Activated naive CD4-positive, alpha-beta T cell treated with Interleukin-2 at 50 U/mL for 16 hours (primary cell): ENCODE data around the gene EWSR1.
A peak's percentile ranks its signal among the peaks of the same experiment; 100 is the strongest.

Experiments used
- DNase-seq: peaks from one replicate; pipeline ENCODE4 v3.0.0-alpha.2; 2020

The EWSR1 gene

GRCh38 chr22:29269731-29270474, 1.8 kb downstream of the EWSR1 start:
- no peak for DNase-seq

- DNase-seq, result no peak
Measured at GRCh38 chr22:29270475-29271271, 2.6 kb downstream of the EWSR1 start.

- DNase-seq, result no peak
Measured at GRCh38 chr22:29272624-29273023, 4.6 kb downstream of the EWSR1 start.

GRCh38 chr22:29275167-29275566, 7.1 kb downstream of the EWSR1 start:
- no peak for DNase-seq

- no peak for DNase-seq
Measured at GRCh38 chr22:29275819-29276565, 7.9 kb downstream of the EWSR1 start.

GRCh38 chr22:29277927-29278326, 9.9 kb downstream of the EWSR1 start:
- no peak for DNase-seq

GRCh38 chr22:29284196-29284595, 16.1 kb downstream of the EWSR1 start:
- no peak for DNase-seq

- no peak for DNase-seq
Measured at GRCh38 chr22:29288837-29289236, 20.8 kb downstream of the EWSR1 start.

- DNase-seq, result no peak
Measured at GRCh38 chr22:29290061-29290460, 22.0 kb downstream of the EWSR1 start.

- DNase-seq, result no peak
Measured at GRCh38 chr22:29291215-29291614, 23.1 kb downstream of the EWSR1 start.

GRCh38 chr22:29292379-29292778, 24.3 kb downstream of the EWSR1 start:
- DNase-seq, result no peak

GRCh38 chr22:29298641-29299040, 30.6 kb downstream of the EWSR1 start:
- no peak for DNase-seq

GRCh38 chr22:29299136-29299900, 31.2 kb downstream of the EWSR1 start:
- DNase-seq, result no peak

- no peak for DNase-seq
Measured at GRCh38 chr22:29300467-29300806, 32.4 kb downstream of the EWSR1 start.

- DNase-seq, result no peak
Measured at GRCh38 chr22:29300807-29301601, 32.9 kb downstream of the EWSR1 start.

- DNase-seq, result no peak
Measured at GRCh38 chr22:29301716-29302401, 33.8 kb downstream of the EWSR1 start.

- no peak for DNase-seq
Measured at GRCh38 chr22:29302402-29302680, 34.3 kb downstream of the EWSR1 start.

- no peak for DNase-seq
Measured at GRCh38 chr22:29302681-29303465, 34.8 kb downstream of the EWSR1 start.

GRCh38 chr22:29305836-29306174, 37.7 kb downstream of the EWSR1 start:
- DNase-seq, result no peak

GRCh38 chr22:29306175-29306834, 38.2 kb downstream of the EWSR1 start, which contains the start of gene GAS2L1:
Gene GAS2L1, plus strand, starts transcription at chr22:29306650. Its CDS starts 1,456 bp downstream, at chr22:29308106.
- DNase-seq, result peak; percentile 52
